ENCODE results near the gene ARHGAP21. TPM values are rescaled to one million over a fixed set of nuclear protein-coding genes. Genes with fewer than 3 reads are reported as not detected.

The ARHGAP21 gene
- total and polyA plus RNA-seq, 9 of the 15 experiments (the other 6 are each of a cell fraction or from before 2014, with no cell fraction given): 13.6 to 145 (median 60.8) TPM

DNA sequence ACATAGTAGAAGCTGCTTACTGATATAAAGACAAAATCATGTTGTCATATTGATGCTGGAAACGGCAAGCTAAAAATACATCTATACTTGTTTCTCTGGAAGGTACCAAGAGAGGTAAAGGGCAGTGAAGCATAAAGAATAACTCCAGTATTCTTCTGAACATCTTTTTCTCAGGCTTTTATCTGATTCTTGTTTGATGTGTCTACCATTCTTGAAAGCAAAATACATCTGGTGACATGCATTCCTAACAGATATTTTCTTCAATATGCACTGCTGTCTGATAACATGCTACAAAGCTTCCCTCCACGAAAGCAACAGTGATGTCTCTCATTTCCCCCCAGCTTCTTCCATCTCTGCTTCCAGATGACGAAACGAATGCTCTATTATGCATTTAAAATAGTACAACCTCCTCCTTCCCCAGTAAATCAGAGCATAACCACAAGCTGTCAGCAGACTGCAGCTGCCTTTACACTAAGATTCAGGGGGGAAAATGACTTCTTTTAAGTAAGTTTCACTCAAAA lies 100.8 kb downstream of the ARHGAP21 start:
- intact Hi-C loops (cut with micrococcal nuclease) (no loop called here), in situ Hi-C loops (cut with MboI) (no loop called here)
- Histone ChIP-seq H3K4me3 (no peak overlapping the region), H3K9me1 (ENCODE audit: control insufficient read depth, insufficient read depth, low read length) (no peaks in the 10 kb centered on the region), H2AFZ (ENCODE audit: low read depth, low read length) (no peak overlapping the region), H3K79me2 (ENCODE audit: control insufficient read depth, insufficient read depth, low read length) (no peaks in the 10 kb centered on the region), H3K36me3 (ENCODE audit: control insufficient read depth, insufficient read depth, low read length) (peaks cover 17% of the 10 kb centered on the region; the same call in 2 of the 3 replicates), H3K4me1 (replicated peaks in 1 of 2; ENCODE audit: control insufficient read depth in 2 of 2, insufficient read depth in 2 of 2, low read length in 2 of 2) (no peaks in the 10 kb centered on the region; a peak in 3 of 5 replicates), H3K9me3 (replicated peaks; ENCODE audit: control insufficient read depth, insufficient read depth, low read depth, low read length) (no peaks in the 10 kb centered on the region), H3K9ac (ENCODE audit: insufficient read depth in 1 of 2, low read depth in 2 of 2, low read length in 2 of 2) (no peak overlapping the region), H4K20me1 (replicated peaks; ENCODE audit: control insufficient read depth, insufficient read depth, low read length) (no peaks in the 10 kb centered on the region), H3K27me3 (ENCODE audit: control insufficient read depth in 2 of 2, insufficient read depth in 2 of 2, low read length in 2 of 2) (no peaks in the 10 kb centered on the region), H3K27ac (ENCODE audit: extremely low read depth, low read depth, low read length) (no peak overlapping the region), H3K4me2 (ENCODE audit: insufficient read depth, low read length) (no peak overlapping the region)
- ChIA-PET CTCF (ENCODE audit: low intra/inter-chr PET ratio) (no interaction called here), POLR2A (no interaction called here)
- ATAC-seq (no peak), DNase-seq (ENCODE audit: extremely low read depth in 1 of 4, low spot score in 3 of 4) (no peak), FAIRE-seq (no peak)
- no TSS peak for BruUV-seq (replicated peaks)
- 52% methylated on average over 4 of the region's 4 CpGs for WGBS (ENCODE audit: insufficient coverage, low coverage, missing lambda C conversion rate)
- TF ChIP-seq ZZZ3 (IDR thresholded peaks at IDR 0.05) (no peak), DACH1 (IDR thresholded peaks at IDR 0.05; ENCODE audit: partially characterized antibody) (no peak), SMAD1 (IDR thresholded peaks at IDR 0.05; ENCODE audit: low read depth, low read length, partially characterized antibody) (no peak), OTX1 (CRISPR knock-in tag; IDR thresholded peaks at IDR 0.05) (no peak), ERF (CRISPR knock-in tag; IDR thresholded peaks at IDR 0.05) (no peak), CTBP1 (IDR thresholded peaks at IDR 0.05; ENCODE audit: borderline replicate concordance) (no peak), MEIS2 (IDR thresholded peaks at IDR 0.05; ENCODE audit: partially characterized antibody) (peak; percentile 82), SUPT5H (IDR thresholded peaks at IDR 0.05) (no peak), MCM5 (IDR thresholded peaks at IDR 0.05; ENCODE audit: low read depth) (no peak)
- TF ChIP-seq, protein P1, sequence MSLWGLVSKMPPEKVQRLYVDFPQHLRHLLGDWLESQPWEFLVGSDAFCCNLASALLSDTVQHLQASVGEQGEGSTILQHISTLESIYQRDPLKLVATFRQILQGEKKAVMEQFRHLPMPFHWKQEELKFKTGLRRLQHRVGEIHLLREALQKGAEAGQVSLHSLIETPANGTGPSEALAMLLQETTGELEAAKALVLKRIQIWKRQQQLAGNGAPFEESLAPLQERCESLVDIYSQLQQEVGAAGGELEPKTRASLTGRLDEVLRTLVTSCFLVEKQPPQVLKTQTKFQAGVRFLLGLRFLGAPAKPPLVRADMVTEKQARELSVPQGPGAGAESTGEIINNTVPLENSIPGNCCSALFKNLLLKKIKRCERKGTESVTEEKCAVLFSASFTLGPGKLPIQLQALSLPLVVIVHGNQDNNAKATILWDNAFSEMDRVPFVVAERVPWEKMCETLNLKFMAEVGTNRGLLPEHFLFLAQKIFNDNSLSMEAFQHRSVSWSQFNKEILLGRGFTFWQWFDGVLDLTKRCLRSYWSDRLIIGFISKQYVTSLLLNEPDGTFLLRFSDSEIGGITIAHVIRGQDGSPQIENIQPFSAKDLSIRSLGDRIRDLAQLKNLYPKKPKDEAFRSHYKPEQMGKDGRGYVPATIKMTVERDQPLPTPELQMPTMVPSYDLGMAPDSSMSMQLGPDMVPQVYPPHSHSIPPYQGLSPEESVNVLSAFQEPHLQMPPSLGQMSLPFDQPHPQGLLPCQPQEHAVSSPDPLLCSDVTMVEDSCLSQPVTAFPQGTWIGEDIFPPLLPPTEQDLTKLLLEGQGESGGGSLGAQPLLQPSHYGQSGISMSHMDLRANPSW (CRISPR knock-in tag; IDR thresholded peaks at IDR 0.05): no peak
- TF ChIP-seq, protein P2, sequence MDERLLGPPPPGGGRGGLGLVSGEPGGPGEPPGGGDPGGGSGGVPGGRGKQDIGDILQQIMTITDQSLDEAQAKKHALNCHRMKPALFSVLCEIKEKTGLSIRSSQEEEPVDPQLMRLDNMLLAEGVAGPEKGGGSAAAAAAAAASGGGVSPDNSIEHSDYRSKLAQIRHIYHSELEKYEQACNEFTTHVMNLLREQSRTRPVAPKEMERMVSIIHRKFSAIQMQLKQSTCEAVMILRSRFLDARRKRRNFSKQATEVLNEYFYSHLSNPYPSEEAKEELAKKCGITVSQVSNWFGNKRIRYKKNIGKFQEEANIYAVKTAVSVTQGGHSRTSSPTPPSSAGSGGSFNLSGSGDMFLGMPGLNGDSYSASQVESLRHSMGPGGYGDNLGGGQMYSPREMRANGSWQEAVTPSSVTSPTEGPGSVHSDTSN (CRISPR knock-in tag; IDR thresholded peaks at IDR 0.05; ENCODE audit: low read depth): no peak
- TF ChIP-seq, protein P2 (tag; conservative IDR thresholded peaks at IDR 0.05; ENCODE audit: low read depth): peak; percentile 69
- TF ChIP-seq, protein P3, sequence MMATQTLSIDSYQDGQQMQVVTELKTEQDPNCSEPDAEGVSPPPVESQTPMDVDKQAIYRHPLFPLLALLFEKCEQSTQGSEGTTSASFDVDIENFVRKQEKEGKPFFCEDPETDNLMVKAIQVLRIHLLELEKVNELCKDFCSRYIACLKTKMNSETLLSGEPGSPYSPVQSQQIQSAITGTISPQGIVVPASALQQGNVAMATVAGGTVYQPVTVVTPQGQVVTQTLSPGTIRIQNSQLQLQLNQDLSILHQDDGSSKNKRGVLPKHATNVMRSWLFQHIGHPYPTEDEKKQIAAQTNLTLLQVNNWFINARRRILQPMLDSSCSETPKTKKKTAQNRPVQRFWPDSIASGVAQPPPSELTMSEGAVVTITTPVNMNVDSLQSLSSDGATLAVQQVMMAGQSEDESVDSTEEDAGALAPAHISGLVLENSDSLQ (IDR thresholded peaks at IDR 0.05): peak; percentile 36; the same call in 1 of the 2 replicates
- TF ChIP-seq, protein P4, sequence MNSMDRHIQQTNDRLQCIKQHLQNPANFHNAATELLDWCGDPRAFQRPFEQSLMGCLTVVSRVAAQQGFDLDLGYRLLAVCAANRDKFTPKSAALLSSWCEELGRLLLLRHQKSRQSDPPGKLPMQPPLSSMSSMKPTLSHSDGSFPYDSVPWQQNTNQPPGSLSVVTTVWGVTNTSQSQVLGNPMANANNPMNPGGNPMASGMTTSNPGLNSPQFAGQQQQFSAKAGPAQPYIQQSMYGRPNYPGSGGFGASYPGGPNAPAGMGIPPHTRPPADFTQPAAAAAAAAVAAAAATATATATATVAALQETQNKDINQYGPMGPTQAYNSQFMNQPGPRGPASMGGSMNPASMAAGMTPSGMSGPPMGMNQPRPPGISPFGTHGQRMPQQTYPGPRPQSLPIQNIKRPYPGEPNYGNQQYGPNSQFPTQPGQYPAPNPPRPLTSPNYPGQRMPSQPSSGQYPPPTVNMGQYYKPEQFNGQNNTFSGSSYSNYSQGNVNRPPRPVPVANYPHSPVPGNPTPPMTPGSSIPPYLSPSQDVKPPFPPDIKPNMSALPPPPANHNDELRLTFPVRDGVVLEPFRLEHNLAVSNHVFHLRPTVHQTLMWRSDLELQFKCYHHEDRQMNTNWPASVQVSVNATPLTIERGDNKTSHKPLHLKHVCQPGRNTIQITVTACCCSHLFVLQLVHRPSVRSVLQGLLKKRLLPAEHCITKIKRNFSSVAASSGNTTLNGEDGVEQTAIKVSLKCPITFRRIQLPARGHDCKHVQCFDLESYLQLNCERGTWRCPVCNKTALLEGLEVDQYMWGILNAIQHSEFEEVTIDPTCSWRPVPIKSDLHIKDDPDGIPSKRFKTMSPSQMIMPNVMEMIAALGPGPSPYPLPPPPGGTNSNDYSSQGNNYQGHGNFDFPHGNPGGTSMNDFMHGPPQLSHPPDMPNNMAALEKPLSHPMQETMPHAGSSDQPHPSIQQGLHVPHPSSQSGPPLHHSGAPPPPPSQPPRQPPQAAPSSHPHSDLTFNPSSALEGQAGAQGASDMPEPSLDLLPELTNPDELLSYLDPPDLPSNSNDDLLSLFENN (IDR thresholded peaks at IDR 0.05; ENCODE audit: low read depth in 2 of 2, low read length in 2 of 2): no peak
